K562 (cell line): Measurements from ENCODE around the gene NOD2. TPM values are rescaled to one million over a fixed set of nuclear protein-coding genes. Genes with fewer than 3 reads are reported as not detected.

Experiments used
- ATAC-seq: fragments of 200-7000 bp; cut with Tn5 transposase; 3 replicates; pipeline ENCODE4 v1.9.1; 2020; ENCODE audit warnings: moderate library complexity
- BruUV-seq: library from RNA; stranded (reverse); fragments of 400-500 nt; replicated peaks from 2 replicates; lab custom pipeline; 2021; lab: Mats Ljungman, UMichigan
- CTCF ChIA-PET: fragments of 300-600 bp; formaldehyde crosslinking; extraction: SDS; loops from one replicate; lab custom pipeline; 2021; ENCODE audit warnings: low intra/inter-chr PET ratio; lab: Yijun Ruan, JAX
- POLR2A ChIA-PET: fragments of 300-600, 350-650 bp; sonication (Branson Sonifier 250); formaldehyde crosslinking; extraction: SDS; loops from one replicate; lab custom pipeline; 2021; ENCODE audit warnings: antibody characterized with exemption, inconsistent platforms; lab: Yijun Ruan, JAX
- DNase-seq, 4 experiments: peaks; one replicate each; pipeline versions ENCODE4 v3.0.0 to v3.0.0-alpha.2; 2011 to 2018; ENCODE audit warnings: low spot score in 3 of 4, mixed read lengths in 3 of 4; ENCODE audit errors: extremely low read depth in 1 of 4
- FAIRE-seq: peaks from 2 replicates; lab custom pipeline; 2011; peaks lifted over from hg19 to GRCh38; lab: Jason Lieb, UNC
- H2AFZ ChIP-seq: 2 replicates; pipeline ENCODE4 v1.6.0; 2011; ENCODE audit warnings: low read depth, low read length, control low read depth, inconsistent platforms
- H3K27ac ChIP-seq: fragments of 200-600 bp; 3 replicates; pipeline ENCODE4 v1.8.0; 2011; ENCODE audit warnings: low read depth, mild to moderate bottlenecking, control low read depth, inconsistent platforms, low read length, moderate library complexity, mixed read lengths; ENCODE audit errors: extremely low read depth
- H3K27me3 ChIP-seq, 2 experiments: fragments of 300-600 bp in 1 of 2; 2 replicates in 1 of 2; 3 replicates in 1 of 2; pipeline versions ENCODE4 v1.6.0 to v1.8.0; 2011; ENCODE audit warnings: inconsistent platforms in 2 of 2, low read length in 2 of 2, mild to moderate bottlenecking in 1 of 2, mixed read lengths in 1 of 2, moderate library complexity in 1 of 2; ENCODE audit not compliant: control insufficient read depth in 2 of 2, insufficient read depth in 2 of 2
- H3K36me3 ChIP-seq: fragments of 300-600 bp; 3 replicates; pipeline ENCODE4 v1.8.0; 2011; ENCODE audit warnings: mild to moderate bottlenecking, low read length, inconsistent platforms; ENCODE audit not compliant: control insufficient read depth, insufficient read depth
- H3K4me1 ChIP-seq, 2 experiments: fragments of 200-600 bp in 1 of 2; replicated peaks in 1 of 2; 2 replicates in 1 of 2; 3 replicates in 1 of 2; pipeline versions ENCODE4 v1.5.1 to v1.8.0; 2011; ENCODE audit warnings: inconsistent platforms in 2 of 2, low read length in 2 of 2, mild to moderate bottlenecking in 1 of 2, mixed read lengths in 1 of 2, moderate library complexity in 1 of 2; ENCODE audit not compliant: control insufficient read depth in 2 of 2, insufficient read depth in 2 of 2
- H3K4me2 ChIP-seq: 2 replicates; pipeline ENCODE4 v1.6.1; 2011; ENCODE audit warnings: low read length, control low read depth, inconsistent platforms, mixed read lengths; ENCODE audit not compliant: insufficient read depth
- H3K4me3 ChIP-seq: fragments of 200-600 bp; sonication (generic), shearing (Covaris generic); 2 replicates; pipeline ENCODE4 v1.5.1; 2016; ENCODE audit warnings: control low read depth, inconsistent platforms
- H3K79me2 ChIP-seq: fragments of 200-600 bp; 3 replicates; pipeline ENCODE4 v1.8.0; 2011; ENCODE audit warnings: low read length, inconsistent platforms; ENCODE audit not compliant: control insufficient read depth, insufficient read depth
- H3K9ac ChIP-seq, 2 experiments: 2 replicates each; pipeline versions ENCODE4 v1.6.0 to v1.6.1; 2011; ENCODE audit warnings: low read depth in 2 of 2, low read length in 2 of 2, control low read depth in 1 of 2, inconsistent platforms in 1 of 2, mild to moderate bottlenecking in 1 of 2, mixed read lengths in 1 of 2; ENCODE audit not compliant: insufficient read depth in 1 of 2
- H3K9me1 ChIP-seq: one replicate; pipeline ENCODE4 v1.6.0; 2011; ENCODE audit warnings: inconsistent platforms, mild to moderate bottlenecking, low read length, moderate library complexity; ENCODE audit not compliant: control insufficient read depth, insufficient read depth
- H3K9me3 ChIP-seq: replicated peaks from 2 replicates; pipeline ENCODE4 v1.5.1; 2011; ENCODE audit warnings: low read depth, low read length, inconsistent platforms; ENCODE audit not compliant: control insufficient read depth, insufficient read depth
- H4K20me1 ChIP-seq: replicated peaks from 2 replicates; pipeline ENCODE4 v1.6.1; 2011; ENCODE audit warnings: low read length, inconsistent platforms, mixed read lengths; ENCODE audit not compliant: control insufficient read depth, insufficient read depth
- CREB3L1 ChIP-seq: fragments of 450-650 bp; IDR thresholded peaks from 2 replicates; pipeline ENCODE4 v1.6.1; 2014; ENCODE audit warnings: low read depth, mild to moderate bottlenecking, moderate library complexity, borderline replicate concordance
- FOSL1 ChIP-seq: fragments of 200-800 bp; sonication (Bioruptor generic); conservative IDR thresholded peaks from 2 replicates; pipeline ENCODE4 v1.6.1; 2016; ENCODE audit warnings: missing genetic modification characterization, missing compliant biosample characterization
- HSF4 ChIP-seq: fragments of 250-450 bp; sonication (Bioruptor Pico); IDR thresholded peaks from 2 replicates; pipeline ENCODE4 v2.1.2; 2022; ENCODE audit warnings: mild to moderate bottlenecking, moderate library complexity, borderline replicate concordance
- RBM22 ChIP-seq: fragments of 200-400 bp; formaldehyde crosslinking; IDR thresholded peaks from 2 replicates; pipeline ENCODE4 v1.6.1; 2018; ENCODE audit warnings: low read length, low read depth; ENCODE audit not compliant: poor library complexity, severe bottlenecking
- TAL1 ChIP-seq: fragments of 450-650 bp; IDR thresholded peaks from 2 replicates; pipeline ENCODE4 v1.6.1; 2016; ENCODE audit warnings: mild to moderate bottlenecking
- TRIM28 ChIP-seq: fragments of 450-650 bp; IDR thresholded peaks from 2 replicates; pipeline ENCODE4 v1.6.1; 2017
- ZNF263 ChIP-seq: sonication (generic); formaldehyde crosslinking; IDR thresholded peaks from 2 replicates; pipeline ENCODE4 v1.8.0; 2022; ENCODE audit warnings: mild to moderate bottlenecking, missing genetic modification reagents, borderline replicate concordance
- ZNF280B ChIP-seq: fragments of 250-450 bp; sonication (Bioruptor Pico); IDR thresholded peaks from 2 replicates; pipeline ENCODE4 v1.5.1; 2021; ENCODE audit warnings: mild to moderate bottlenecking
- ZSCAN29 ChIP-seq: fragments of 450-650 bp; IDR thresholded peaks from 2 replicates; pipeline ENCODE4 v1.6.1; 2017
- WGBS: fragments of 100-300 bp; shearing (Covaris generic); methylation state at CpG from one replicate; pipeline ENCODE4 v1.1.6; 2016; ENCODE audit warnings: low coverage, mixed read lengths; ENCODE audit not compliant: insufficient coverage; ENCODE audit errors: missing lambda C conversion rate; 5-methylcytosine and 5-hydroxymethylcytosine counted together
- in situ Hi-C: fragments of 300-500 bp; cut with MboI; formaldehyde crosslinking; loops from 4 replicates; pipeline ENCODE4 v1.15.0; 2018; ENCODE audit warnings: inconsistent platforms, mixed read lengths
- intact Hi-C: fragments of 100-400 bp; cut with micrococcal nuclease; formaldehyde crosslinking; loops from 2 replicates; pipeline ENCODE4 v1.14.2; 2022
- polyA plus RNA-seq, 8 experiments: library from polyadenylated mRNA; depleted of rRNA in 4 of 8; stranded (reverse) in 5 of 8; unstranded in 3 of 8; fragments of >200 nt; fragmentation: Nextera tagmentation in 2 of 8; fragmentation: Illumina TruSeq in 1 of 8; extraction: Ambion mirVana in 2 of 8; extraction: Trizol in 1 of 8; gene quantifications; 2 replicates each; pipeline versions ENCODE4 v1.2.1 to v1.2.3, GENCODE V29; 2011 to 2014; ENCODE audit warnings: inconsistent platforms in 1 of 8, missing spikeins in 1 of 8
- total RNA-seq, 7 experiments: library from RNA; depleted of rRNA in 6 of 7; stranded (reverse); fragments of >200 nt in 6 of 7; fragmentation: Illumina TruSeq in 2 of 7; extraction: Trizol in 2 of 7; gene quantifications; 2 replicates each; pipeline versions ENCODE4 v1.2.1 to v1.2.3, GENCODE V29; 2011 to 2021; ENCODE audit warnings: low replicate concordance in 1 of 7
- TF ChIP-seq, protein P1 (sequence below): fragments of 150-350 bp; conservative IDR thresholded peaks from 2 replicates; pipeline ENCODE4 v1.6.1; 2014; ENCODE audit warnings: low read length
- TF ChIP-seq, protein P2 (sequence below): fragments of 450-650 bp; IDR thresholded peaks from 2 replicates; pipeline ENCODE4 v1.6.1; 2016; ENCODE audit warnings: mild to moderate bottlenecking

The NOD2 gene
- total and polyA plus RNA-seq, 9 of the 15 experiments (the other 6 are each of a cell fraction or from before 2014, with no cell fraction given) = 0.04 TPM; not detected in 8

DNA sequence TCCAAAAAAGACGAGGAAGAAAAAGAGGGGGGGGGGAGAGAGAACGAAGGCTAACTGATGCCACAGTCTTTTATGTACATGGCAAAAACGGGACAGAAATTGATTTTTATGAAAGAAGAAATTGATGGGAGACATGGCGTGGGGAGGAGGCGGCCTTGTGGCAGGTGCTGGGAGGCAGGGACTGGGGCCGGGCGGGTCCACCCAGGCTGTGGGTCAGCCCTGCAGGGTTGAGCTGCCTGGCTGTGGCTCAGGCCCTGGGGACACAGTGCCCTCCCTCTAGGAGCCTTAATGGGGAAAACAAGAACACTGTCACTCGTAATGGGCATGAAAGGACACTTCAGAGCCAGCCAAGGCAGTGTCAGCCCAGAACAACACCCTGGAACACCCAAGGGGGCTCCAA, 47.1 kb upstream of the NOD2 start:
- H3K79me2 ChIP-seq = no peaks in the 10 kb centered on the region
- no peak overlapping the region for H3K4me2 ChIP-seq
- DNase-seq (no peak), FAIRE-seq (no peak), ATAC-seq (no peak)
- no peak overlapping the region for H3K4me3 ChIP-seq
- no TSS peak for BruUV-seq
- H3K27me3 ChIP-seq = peaks cover 8 to 49% of the 10 kb centered on the region in 2 experiments
- no peak overlapping the region for H2AFZ ChIP-seq
- peaks cover 5% of the 10 kb centered on the region for H3K9me1 ChIP-seq
- 2% methylated on average over 8 of the region's 8 CpGs for WGBS
- in situ Hi-C loops = no loop called here
- no peak overlapping the region for H3K9ac ChIP-seq
- H4K20me1 ChIP-seq = 0 out of 2 replicates have a peak, but pooled peaks cover 5% of the 10 kb centered on the region
- H3K9me3 ChIP-seq = no peaks in the 10 kb centered on the region
- TF ChIP-seq HSF4 (no peak), TAL1 (no peak), ZNF280B (CRISPR knock-in tag) (no peak), CREB3L1 (no peak), TRIM28 (no peak), ZNF263 (CRISPR knock-in tag) (no peak), RBM22 (no peak), ZSCAN29 (no peak), FOSL1 (tag) (no peak)
- TF ChIP-seq, protein P1, sequence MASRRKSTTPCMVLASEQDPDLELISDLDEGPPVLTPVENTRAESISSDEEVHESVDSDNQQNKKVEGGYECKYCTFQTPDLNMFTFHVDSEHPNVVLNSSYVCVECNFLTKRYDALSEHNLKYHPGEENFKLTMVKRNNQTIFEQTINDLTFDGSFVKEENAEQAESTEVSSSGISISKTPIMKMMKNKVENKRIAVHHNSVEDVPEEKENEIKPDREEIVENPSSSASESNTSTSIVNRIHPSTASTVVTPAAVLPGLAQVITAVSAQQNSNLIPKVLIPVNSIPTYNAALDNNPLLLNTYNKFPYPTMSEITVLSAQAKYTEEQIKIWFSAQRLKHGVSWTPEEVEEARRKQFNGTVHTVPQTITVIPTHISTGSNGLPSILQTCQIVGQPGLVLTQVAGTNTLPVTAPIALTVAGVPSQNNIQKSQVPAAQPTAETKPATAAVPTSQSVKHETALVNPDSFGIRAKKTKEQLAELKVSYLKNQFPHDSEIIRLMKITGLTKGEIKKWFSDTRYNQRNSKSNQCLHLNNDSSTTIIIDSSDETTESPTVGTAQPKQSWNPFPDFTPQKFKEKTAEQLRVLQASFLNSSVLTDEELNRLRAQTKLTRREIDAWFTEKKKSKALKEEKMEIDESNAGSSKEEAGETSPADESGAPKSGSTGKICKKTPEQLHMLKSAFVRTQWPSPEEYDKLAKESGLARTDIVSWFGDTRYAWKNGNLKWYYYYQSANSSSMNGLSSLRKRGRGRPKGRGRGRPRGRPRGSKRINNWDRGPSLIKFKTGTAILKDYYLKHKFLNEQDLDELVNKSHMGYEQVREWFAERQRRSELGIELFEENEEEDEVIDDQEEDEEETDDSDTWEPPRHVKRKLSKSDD = no peak
- TF ChIP-seq, protein P2, sequence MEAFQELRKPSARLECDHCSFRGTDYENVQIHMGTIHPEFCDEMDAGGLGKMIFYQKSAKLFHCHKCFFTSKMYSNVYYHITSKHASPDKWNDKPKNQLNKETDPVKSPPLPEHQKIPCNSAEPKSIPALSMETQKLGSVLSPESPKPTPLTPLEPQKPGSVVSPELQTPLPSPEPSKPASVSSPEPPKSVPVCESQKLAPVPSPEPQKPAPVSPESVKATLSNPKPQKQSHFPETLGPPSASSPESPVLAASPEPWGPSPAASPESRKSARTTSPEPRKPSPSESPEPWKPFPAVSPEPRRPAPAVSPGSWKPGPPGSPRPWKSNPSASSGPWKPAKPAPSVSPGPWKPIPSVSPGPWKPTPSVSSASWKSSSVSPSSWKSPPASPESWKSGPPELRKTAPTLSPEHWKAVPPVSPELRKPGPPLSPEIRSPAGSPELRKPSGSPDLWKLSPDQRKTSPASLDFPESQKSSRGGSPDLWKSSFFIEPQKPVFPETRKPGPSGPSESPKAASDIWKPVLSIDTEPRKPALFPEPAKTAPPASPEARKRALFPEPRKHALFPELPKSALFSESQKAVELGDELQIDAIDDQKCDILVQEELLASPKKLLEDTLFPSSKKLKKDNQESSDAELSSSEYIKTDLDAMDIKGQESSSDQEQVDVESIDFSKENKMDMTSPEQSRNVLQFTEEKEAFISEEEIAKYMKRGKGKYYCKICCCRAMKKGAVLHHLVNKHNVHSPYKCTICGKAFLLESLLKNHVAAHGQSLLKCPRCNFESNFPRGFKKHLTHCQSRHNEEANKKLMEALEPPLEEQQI = no peak
- no peaks in the 10 kb centered on the region for H3K36me3 ChIP-seq
- H3K4me1 ChIP-seq = no peaks in the 10 kb centered on the region
- POLR2A ChIA-PET = interaction anchor here (0.5 kb wide), 1 partner anchor 168 kb away, joined by 3 read pairs; no protein-coding TSS in a partner anchor
- intact Hi-C loops = no loop called here
- CTCF ChIA-PET = no interaction called here
- H3K27ac ChIP-seq = no peak overlapping the region
